ENCODE measurements around the gene TAF11L9. TPM values are rescaled to one million over a fixed set of nuclear protein-coding genes. Genes with fewer than 3 reads are reported as not detected.
"Not testable (repeated sequence)": the region's sequence is repeated elsewhere in the genome, so short reads cannot be mapped to it uniquely, and the experiment has no call there.

TAF11L9 gene
- total and polyA plus RNA-seq, 2 of the 8 experiments (the other 6 are each of a cell fraction or from before 2014, with no cell fraction given) = not detected

DNA sequence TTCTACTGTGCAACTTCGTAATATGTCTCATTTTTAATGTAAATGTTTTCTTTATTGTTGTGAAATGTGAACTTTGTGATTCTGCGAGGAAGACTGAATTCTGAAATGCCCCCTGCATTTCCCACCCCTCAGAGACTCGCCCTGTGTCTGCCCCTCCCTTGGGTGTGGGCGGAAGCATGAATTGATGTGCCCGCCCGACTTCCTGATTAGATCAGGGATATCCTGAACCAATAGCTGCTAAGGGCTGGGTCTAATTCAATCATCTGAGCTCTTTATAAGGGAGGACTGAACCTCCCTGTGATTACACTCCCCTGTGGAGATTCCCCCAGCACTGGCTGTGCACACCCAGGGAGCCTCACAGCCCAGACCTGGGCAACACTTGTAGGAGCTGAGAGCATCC is 9.7 kb upstream of the TAF11L9 start, which contains the start of gene TAF11L11:
Gene TAF11L11, plus strand, starts transcription at position 304 of the 400 bp plus-strand sequence.
- H3K36me3 ChIP-seq (ENCODE audit: control insufficient read depth in 2 of 4, insufficient read depth in 4 of 4, low read length in 3 of 4); H3K9me3 ChIP-seq (ENCODE audit: insufficient read depth in 2 of 2, low read depth in 1 of 2, low read length in 1 of 2); H4K8ac ChIP-seq (ENCODE audit: extremely low read depth, insufficient read depth, low read length); H4K5ac ChIP-seq (ENCODE audit: insufficient read length, low read depth, low read length); H3K4me3 ChIP-seq (ENCODE audit: extremely low read depth in 1 of 4, insufficient read depth in 2 of 4, low read depth in 3 of 4, low read length in 4 of 4); H3K18ac ChIP-seq (ENCODE audit: extremely low read depth, low read length); H2BK12ac ChIP-seq (ENCODE audit: low read depth, low read length); H2BK120ac ChIP-seq (replicated peaks; ENCODE audit: low read depth, low read length); H2AK5ac ChIP-seq (ENCODE audit: low read depth, low read length); H2BK5ac ChIP-seq (ENCODE audit: low read depth, low read length); H4K20me1 ChIP-seq (replicated peaks in 1 of 2; ENCODE audit: control insufficient read depth in 1 of 2, insufficient read depth in 2 of 2, low read length in 2 of 2); H3K23ac ChIP-seq (ENCODE audit: insufficient read length); H3K79me1 ChIP-seq (ENCODE audit: low read depth, low read length); H2BK15ac ChIP-seq (ENCODE audit: low read length); H3K79me2 ChIP-seq (ENCODE audit: control insufficient read depth in 1 of 2, insufficient read depth in 2 of 2, low read length in 2 of 2); H3K4me2 ChIP-seq (ENCODE audit: insufficient read depth in 1 of 2, low read depth in 2 of 2, low read length in 2 of 2); H3K23me2 ChIP-seq (ENCODE audit: low read depth, low read length); H3K9ac ChIP-seq (replicated peaks in 1 of 4; ENCODE audit: extremely low read depth in 1 of 4, low read depth in 3 of 4, low read length in 3 of 4); FAIRE-seq; H3K56ac ChIP-seq (replicated peaks; ENCODE audit: insufficient read length, low read depth, low read length); H2AFZ ChIP-seq (ENCODE audit: low read length); H3K27ac ChIP-seq (ENCODE audit: low read depth, low read length); POLR2A ChIA-PET (ENCODE audit: partially characterized antibody); H3K4ac ChIP-seq (replicated peaks; ENCODE audit: insufficient read length, low read depth, low read length); H4K91ac ChIP-seq (replicated peaks; ENCODE audit: insufficient read length, low read length); DNase-seq (ENCODE audit: low read depth in 1 of 2, low spot score in 2 of 2); H3K14ac ChIP-seq (ENCODE audit: insufficient read length); H3K27me3 ChIP-seq (replicated peaks in 1 of 4; ENCODE audit: control insufficient read depth in 3 of 4, extremely low read depth in 1 of 4, insufficient read depth in 3 of 4, low read length in 3 of 4); H2BK20ac ChIP-seq (ENCODE audit: low read length); H3K4me1 ChIP-seq (replicated peaks in 1 of 4; ENCODE audit: control insufficient read depth in 3 of 4, insufficient read depth in 4 of 4, low read length in 3 of 4): not testable (repeated sequence)
- CTCF ChIA-PET (ENCODE audit: partially characterized antibody) = interaction anchor here (0.8 kb wide), 1 partner anchor 11 kb away, joined by 3 read pairs; no protein-coding TSS in a partner anchor
- WGBS, 2 experiments (ENCODE audit: extremely low coverage in 1 of 2, insufficient coverage in 1 of 2, insufficient read length in 1 of 2, insufficient replicate concordance in 2 of 2, low coverage in 1 of 2, low lambda C conversion rate in 2 of 2, missing lambda C conversion rate in 1 of 2) = 90% methylated on average over 6 of the region's 6 CpGs; no CpG with 5 or more reads in 1 of the 2 experiments

DNA sequence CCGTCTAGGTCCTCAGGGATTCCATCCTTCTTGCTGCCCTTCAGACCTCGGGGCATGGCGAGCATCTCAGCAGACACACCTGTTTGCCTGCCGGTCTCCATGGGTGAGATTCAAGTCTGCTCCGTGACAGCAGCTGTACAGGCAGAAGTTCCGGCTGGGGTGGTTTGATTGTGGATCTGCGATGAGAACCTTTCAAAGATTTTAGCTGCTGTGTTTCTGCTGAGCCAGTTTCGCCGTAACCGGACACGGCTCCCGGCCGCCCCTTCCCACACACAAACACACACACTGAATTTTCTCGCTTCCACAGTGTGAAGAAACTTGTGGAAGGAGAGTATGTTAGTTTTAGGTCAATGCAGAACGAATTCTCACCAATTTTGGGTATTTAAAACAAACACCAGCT is 3.5 kb upstream of the TAF11L9 start, which contains the start of gene TAF11L10:
Gene TAF11L10, minus strand, starts transcription at position 101 of the 400 bp plus-strand sequence.
- H3K4me3 ChIP-seq (ENCODE audit: extremely low read depth in 1 of 4, insufficient read depth in 2 of 4, low read depth in 3 of 4, low read length in 4 of 4); H3K27me3 ChIP-seq (replicated peaks in 1 of 4; ENCODE audit: control insufficient read depth in 3 of 4, extremely low read depth in 1 of 4, insufficient read depth in 3 of 4, low read length in 3 of 4); H2AFZ ChIP-seq (ENCODE audit: low read length); H3K4ac ChIP-seq (replicated peaks; ENCODE audit: insufficient read length, low read depth, low read length); FAIRE-seq; H3K56ac ChIP-seq (replicated peaks; ENCODE audit: insufficient read length, low read depth, low read length); H3K23me2 ChIP-seq (ENCODE audit: low read depth, low read length); H3K27ac ChIP-seq (ENCODE audit: low read depth, low read length); H2BK12ac ChIP-seq (ENCODE audit: low read depth, low read length); H3K79me1 ChIP-seq (ENCODE audit: low read depth, low read length); CTCF ChIA-PET (ENCODE audit: partially characterized antibody); H3K18ac ChIP-seq (ENCODE audit: extremely low read depth, low read length); H3K23ac ChIP-seq (ENCODE audit: insufficient read length); H3K9me3 ChIP-seq (ENCODE audit: insufficient read depth in 2 of 2, low read depth in 1 of 2, low read length in 1 of 2); H4K5ac ChIP-seq (ENCODE audit: insufficient read length, low read depth, low read length); H3K36me3 ChIP-seq (ENCODE audit: control insufficient read depth in 2 of 4, insufficient read depth in 4 of 4, low read length in 3 of 4); H3K4me2 ChIP-seq (ENCODE audit: insufficient read depth in 1 of 2, low read depth in 2 of 2, low read length in 2 of 2); H2AK5ac ChIP-seq (ENCODE audit: low read depth, low read length); H2BK5ac ChIP-seq (ENCODE audit: low read depth, low read length); DNase-seq (ENCODE audit: low read depth in 1 of 2, low spot score in 2 of 2); H3K9ac ChIP-seq (replicated peaks in 1 of 4; ENCODE audit: extremely low read depth in 1 of 4, low read depth in 3 of 4, low read length in 3 of 4); H4K8ac ChIP-seq (ENCODE audit: extremely low read depth, insufficient read depth, low read length); H2BK120ac ChIP-seq (replicated peaks; ENCODE audit: low read depth, low read length); H4K20me1 ChIP-seq (replicated peaks in 1 of 2; ENCODE audit: control insufficient read depth in 1 of 2, insufficient read depth in 2 of 2, low read length in 2 of 2); H3K79me2 ChIP-seq (ENCODE audit: control insufficient read depth in 1 of 2, insufficient read depth in 2 of 2, low read length in 2 of 2); H3K4me1 ChIP-seq (replicated peaks in 1 of 4; ENCODE audit: control insufficient read depth in 3 of 4, insufficient read depth in 4 of 4, low read length in 3 of 4); POLR2A ChIA-PET (ENCODE audit: partially characterized antibody); H2BK15ac ChIP-seq (ENCODE audit: low read length); H2BK20ac ChIP-seq (ENCODE audit: low read length); H4K91ac ChIP-seq (replicated peaks; ENCODE audit: insufficient read length, low read length); H3K14ac ChIP-seq (ENCODE audit: insufficient read length): not testable (repeated sequence)
- WGBS, 2 experiments (ENCODE audit: extremely low coverage in 1 of 2, insufficient coverage in 1 of 2, insufficient read length in 1 of 2, insufficient replicate concordance in 2 of 2, low coverage in 1 of 2, low lambda C conversion rate in 2 of 2, missing lambda C conversion rate in 1 of 2) = no CpG with 5 or more reads among the region's 15 CpGs

Measured in H1 (cell line).